PC-3 (cell line): ENCODE results near the gene ACTN4. TPM values are rescaled to one million over a fixed set of nuclear protein-coding genes. Genes with fewer than 3 reads are reported as not detected.

Experiments
- ATAC-seq: fragments of 200-7000 bp; cut with Tn5 transposase; 2 replicates; pipeline ENCODE4 v1.9.1; 2020; ENCODE audit warnings: mild to moderate bottlenecking, moderate library complexity
- BruUV-seq: library from RNA; stranded (reverse); fragments of 400-500 nt; replicated peaks from 2 replicates; lab custom pipeline; 2021; lab: Mats Ljungman, UMichigan
- CTCF ChIA-PET: fragments of 300-600 bp; sonication (Branson Sonifier 250); formaldehyde crosslinking; loops from one replicate; lab custom pipeline; 2022; ENCODE audit warnings: antibody characterized with exemption; lab: Charles Lee
- POLR2A ChIA-PET: fragments of 300-600 bp; sonication (Branson Sonifier 250); formaldehyde crosslinking; loops from one replicate; lab custom pipeline; 2022; ENCODE audit warnings: antibody characterized with exemption; ENCODE audit not compliant: unreplicated experiment; lab: Charles Lee
- DNase-seq: peaks from one replicate; pipeline ENCODE4 v3.0.0-alpha.2; 2015
- H2AFZ ChIP-seq: fragments of 300-600 bp; sonication (generic); 2 replicates; pipeline ENCODE4 v1.6.0; 2016; ENCODE audit warnings: antibody characterized with exemption, low read length
- H3F3A ChIP-seq: fragments of 300-600 bp; sonication (generic); one replicate; pipeline ENCODE4 v1.6.0; 2017; ENCODE audit warnings: antibody characterized with exemption, low read length, control low read depth, mild to moderate bottlenecking; ENCODE audit not compliant: unreplicated experiment
- H3K27ac ChIP-seq: fragments of 300-600 bp; sonication (generic); 2 replicates; pipeline ENCODE4 v1.5.1; 2016; ENCODE audit warnings: mild to moderate bottlenecking, low read length
- H3K27me3 ChIP-seq: fragments of 300-600 bp; sonication (generic); 2 replicates; pipeline ENCODE4 v1.6.1; 2016; ENCODE audit warnings: low read length, mixed read lengths
- H3K36me3 ChIP-seq: fragments of 300-600 bp; sonication (generic); 2 replicates; pipeline ENCODE4 v1.6.1; 2016; ENCODE audit warnings: low read depth, mixed run types, low read length, mixed read lengths
- H3K4me1 ChIP-seq: fragments of 300-600 bp; sonication (generic); 2 replicates; pipeline ENCODE4 v1.5.1; 2016; ENCODE audit warnings: low read length; ENCODE audit not compliant: insufficient read depth
- H3K4me2 ChIP-seq: fragments of 300-600 bp; sonication (generic); 2 replicates; pipeline ENCODE4 v1.6.0; 2016; ENCODE audit warnings: low read length
- H3K4me3 ChIP-seq: fragments of 300-600 bp; sonication (generic); 2 replicates; pipeline ENCODE4 v1.5.1; 2016; ENCODE audit warnings: mild to moderate bottlenecking, low read length, mixed read lengths
- H3K79me2 ChIP-seq: fragments of 300-600 bp; sonication (generic); 2 replicates; pipeline ENCODE4 v1.6.1; 2017; ENCODE audit warnings: low read length, mixed read lengths
- H3K9ac ChIP-seq: fragments of 300-600 bp; sonication (generic); 2 replicates; pipeline ENCODE4 v1.6.0; 2016; ENCODE audit warnings: mild to moderate bottlenecking, low read length
- H3K9me2 ChIP-seq: fragments of 300-600 bp; sonication (generic); replicated peaks from 2 replicates; pipeline ENCODE4 v1.6.1; 2016; ENCODE audit warnings: mixed run types, low read length, mixed read lengths
- H3K9me3 ChIP-seq: fragments of 300-600 bp; sonication (generic); 2 replicates; pipeline ENCODE4 v1.6.1; 2016; ENCODE audit warnings: low read length, mixed read lengths
- H4K20me1 ChIP-seq: fragments of 300-600 bp; sonication (generic); 2 replicates; pipeline ENCODE4 v1.6.1; 2016; ENCODE audit warnings: low read length, mixed read lengths
- CTCF ChIP-seq: fragments of 300-600 bp; sonication (generic); conservative IDR thresholded peaks from 2 replicates; pipeline ENCODE4 v1.5.1; 2017; ENCODE audit warnings: antibody characterized with exemption, low read depth, mild to moderate bottlenecking, low read length
- EZH2 ChIP-seq: fragments of 300-600 bp; sonication (generic); IDR thresholded peaks from one replicate; pipeline ENCODE4 v1.6.1; 2017; ENCODE audit warnings: antibody characterized with exemption, mild to moderate bottlenecking, low read length; ENCODE audit not compliant: unreplicated experiment
- EZH2phosphoT487 ChIP-seq: fragments of 300-600 bp; sonication (generic); IDR thresholded peaks from 2 replicates; pipeline ENCODE4 v1.6.1; 2018; ENCODE audit warnings: mild to moderate bottlenecking, antibody characterized with exemption, low read length, borderline replicate concordance
- intact Hi-C: fragments of 100-400 bp; cut with micrococcal nuclease; formaldehyde crosslinking; loops from 2 replicates; pipeline ENCODE4 v1.9.0; 2023
- total RNA-seq: library from RNA; depleted of rRNA; stranded (reverse); fragments of >200 nt; gene quantifications from 2 replicates; pipeline ENCODE4 v1.2.3, GENCODE V29; 2014

The ACTN4 gene
- total RNA-seq, 1 experiment from 2014 or later: 397 TPM

- Histone ChIP-seq H3K4me2 (no peak overlapping the region), H2AFZ (no peak overlapping the region), H3K36me3 (peaks cover 75% of the 10 kb centered on the region), H3F3A (no peaks in the 10 kb centered on the region), H4K20me1 (no peaks in the 10 kb centered on the region), H3K9me2 (no peaks in the 10 kb centered on the region), H3K79me2 (peaks cover 5% of the 10 kb centered on the region; the same call in 1 of the 2 replicates), H3K9ac (no peak overlapping the region), H3K9me3 (no peaks in the 10 kb centered on the region), H3K27ac (no peak overlapping the region), H3K4me1 (no peaks in the 10 kb centered on the region), H3K4me3 (no peak overlapping the region), H3K27me3 (no peaks in the 10 kb centered on the region)
- ATAC-seq (no peak), DNase-seq (no peak)
- ChIA-PET CTCF (no interaction called here), POLR2A (no interaction called here)
- BruUV-seq: no TSS peak
- TF ChIP-seq EZH2phosphoT487: no peak
- no peak for TF ChIP-seq CTCF
- no peak for TF ChIP-seq EZH2
- intact Hi-C loops: no loop called here
These were observed 66.9 kb downstream of the ACTN4 start for GRCh38 chr19:38714354-38714778.

- TF ChIP-seq EZH2 (no peak), CTCF (no peak), EZH2phosphoT487 (no peak)
- no peaks in the 10 kb centered on the region for H3K4me1 ChIP-seq
- POLR2A ChIA-PET: no interaction called here
- H2AFZ ChIP-seq: no peak overlapping the region
- CTCF ChIA-PET: no interaction called here
- no peaks in the 10 kb centered on the region for H3K9me3 ChIP-seq
- no peak overlapping the region for H3K9ac ChIP-seq
- no TSS peak for BruUV-seq
- DNase-seq (no peak), ATAC-seq (no peak)
- H4K20me1 ChIP-seq: no peaks in the 10 kb centered on the region
- no peak overlapping the region for H3K27ac ChIP-seq
- no peaks in the 10 kb centered on the region for H3F3A ChIP-seq
- H3K4me3 ChIP-seq: no peak overlapping the region
- intact Hi-C loops: no loop called here
- H3K36me3 ChIP-seq: peaks cover 74% of the 10 kb centered on the region
- no peaks in the 10 kb centered on the region for H3K27me3 ChIP-seq
- peaks cover 5% of the 10 kb centered on the region; the same call in 1 of the 2 replicates for H3K79me2 ChIP-seq
- H3K4me2 ChIP-seq: no peak overlapping the region
- no peaks in the 10 kb centered on the region for H3K9me2 ChIP-seq
These were observed 68.1 kb downstream of the ACTN4 start for GRCh38 chr19:38715555-38715954.

GRCh38 chr19:38717051-38717450 lies 69.6 kb downstream of the ACTN4 start:
- no peak for ATAC-seq
- no peak overlapping the region for H3K9ac ChIP-seq
- BruUV-seq: no TSS peak
- no peak for TF ChIP-seq EZH2phosphoT487
- no peak for TF ChIP-seq CTCF
- TF ChIP-seq EZH2: no peak
- H3K9me2 ChIP-seq: no peaks in the 10 kb centered on the region
- H3K4me2 ChIP-seq: no peak overlapping the region
- H2AFZ ChIP-seq: no peak overlapping the region
- no peaks in the 10 kb centered on the region for H3K9me3 ChIP-seq
- no peak overlapping the region for H3K27ac ChIP-seq
- H3K4me1 ChIP-seq: no peaks in the 10 kb centered on the region
- POLR2A ChIA-PET: no interaction called here
- intact Hi-C loops: no loop called here
- H3K36me3 ChIP-seq: peaks cover 75% of the 10 kb centered on the region
- H3K4me3 ChIP-seq: no peak overlapping the region
- H4K20me1 ChIP-seq: no peaks in the 10 kb centered on the region
- no peaks in the 10 kb centered on the region for H3K27me3 ChIP-seq
- no peaks in the 10 kb centered on the region for H3F3A ChIP-seq
- no peak for DNase-seq
- CTCF ChIA-PET: no interaction called here
- H3K79me2 ChIP-seq: peaks cover 5% of the 10 kb centered on the region; the same call in 1 of the 2 replicates
